Suprapubic skin (tissue), 4 donors: Measurements from ENCODE around the gene THSD7B. TPM values are rescaled to one million over a fixed set of nuclear protein-coding genes. Genes with fewer than 3 reads are reported as not detected.

Experiments
- DNase-seq, 2 donors: peaks; one replicate each; pipeline ENCODE4 v3.0.0-alpha.2; 2019; ENCODE audit warnings: low spot score in 2 of 2
- H3K27ac ChIP-seq: fragments of 200-600 bp; sonication (generic); one replicate; pipeline ENCODE4 v1.5.1; 2019
- H3K27me3 ChIP-seq: fragments of 200-600 bp; sonication (generic); one replicate; pipeline ENCODE4 v1.5.1; 2019
- H3K36me3 ChIP-seq: fragments of 200-600 bp; sonication (generic); one replicate; pipeline ENCODE4 v1.5.1; 2019
- H3K4me1 ChIP-seq: fragments of 200-600 bp; sonication (generic); one replicate; pipeline ENCODE4 v1.5.1; 2019
- H3K4me3 ChIP-seq: fragments of 200-600 bp; sonication (generic); one replicate; pipeline ENCODE4 v1.5.1; 2019; ENCODE audit warnings: mild to moderate bottlenecking
- H3K9me3 ChIP-seq: fragments of 200-600 bp; sonication (generic); one replicate; pipeline ENCODE4 v1.5.1; 2019
- EP300 ChIP-seq: sonication (generic); formaldehyde crosslinking; IDR thresholded peaks from one replicate; pipeline ENCODE4 v1.6.1; 2017; ENCODE audit warnings: antibody characterized with exemption
- POLR2A ChIP-seq, 2 donors: fragments of 450-650 bp; IDR thresholded peaks; one replicate each; pipeline ENCODE4 v1.6.1; 2017; ENCODE audit warnings: antibody characterized with exemption in 2 of 2, mild to moderate bottlenecking in 2 of 2, moderate library complexity in 2 of 2
- POLR2AphosphoS5 ChIP-seq, 3 donors: sonication (generic); formaldehyde crosslinking; IDR thresholded peaks; one replicate each; pipeline ENCODE4 v1.6.1; 2017; ENCODE audit warnings: antibody characterized with exemption in 3 of 3
- WGBS: methylation state at CpG from one replicate; pipeline ENCODE4 v1.1.5; 2018; 5-methylcytosine and 5-hydroxymethylcytosine counted together
- total RNA-seq, 4 donors: library from RNA; depleted of rRNA; stranded (reverse); fragments of >200 nt; gene quantifications; one replicate each; pipeline ENCODE4 v1.1.0, GENCODE V29; 2016
- TF ChIP-seq, protein P1 (sequence below), 2 donors: fragments of 200-600 bp in 1 of 2; fragments of 450-650 bp in 1 of 2; sonication (generic) in 1 of 2; IDR thresholded peaks; one replicate each; pipeline ENCODE4 v1.5.1; 2016 to 2019; ENCODE audit warnings: antibody characterized with exemption in 2 of 2, mild to moderate bottlenecking in 1 of 2, moderate library complexity in 1 of 2

Gene THSD7B
- total RNA-seq, 4 donors from 2014 or later = 0.18 to 1.1 (median 0.34) TPM; not detected in 1

DNA sequence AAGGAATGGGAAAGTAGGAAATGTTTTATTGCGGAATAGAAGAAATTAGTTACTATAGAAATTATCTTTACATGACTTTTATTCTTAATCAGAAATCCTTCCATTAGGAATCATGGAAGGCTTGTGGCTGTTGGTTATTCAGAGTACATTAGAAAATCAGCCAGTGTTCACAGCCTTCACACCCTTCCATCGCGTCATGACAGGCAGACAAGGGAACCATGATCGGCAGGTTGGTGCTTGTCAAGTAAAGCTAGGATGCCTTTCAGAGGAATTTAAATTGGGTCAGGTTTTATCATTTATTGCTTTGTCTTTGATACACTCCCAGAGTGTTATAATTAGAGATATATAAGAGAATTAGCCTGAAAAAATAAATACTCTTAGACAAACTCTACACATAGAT lies 400.6 kb downstream of the THSD7B start:
- H3K27me3 ChIP-seq = no peaks in the 10 kb centered on the region
- DNase-seq = no peak
- H3K4me3 ChIP-seq = no peak overlapping the region
- peaks cover 12% of the 10 kb centered on the region for H3K4me1 ChIP-seq
- H3K36me3 ChIP-seq = no peaks in the 10 kb centered on the region
- TF ChIP-seq POLR2AphosphoS5 (IDR thresholded peaks at IDR 0.05) (no peak), EP300 (no peak), POLR2A (IDR thresholded peaks at IDR 0.05) (no peak)
- TF ChIP-seq, protein P1, sequence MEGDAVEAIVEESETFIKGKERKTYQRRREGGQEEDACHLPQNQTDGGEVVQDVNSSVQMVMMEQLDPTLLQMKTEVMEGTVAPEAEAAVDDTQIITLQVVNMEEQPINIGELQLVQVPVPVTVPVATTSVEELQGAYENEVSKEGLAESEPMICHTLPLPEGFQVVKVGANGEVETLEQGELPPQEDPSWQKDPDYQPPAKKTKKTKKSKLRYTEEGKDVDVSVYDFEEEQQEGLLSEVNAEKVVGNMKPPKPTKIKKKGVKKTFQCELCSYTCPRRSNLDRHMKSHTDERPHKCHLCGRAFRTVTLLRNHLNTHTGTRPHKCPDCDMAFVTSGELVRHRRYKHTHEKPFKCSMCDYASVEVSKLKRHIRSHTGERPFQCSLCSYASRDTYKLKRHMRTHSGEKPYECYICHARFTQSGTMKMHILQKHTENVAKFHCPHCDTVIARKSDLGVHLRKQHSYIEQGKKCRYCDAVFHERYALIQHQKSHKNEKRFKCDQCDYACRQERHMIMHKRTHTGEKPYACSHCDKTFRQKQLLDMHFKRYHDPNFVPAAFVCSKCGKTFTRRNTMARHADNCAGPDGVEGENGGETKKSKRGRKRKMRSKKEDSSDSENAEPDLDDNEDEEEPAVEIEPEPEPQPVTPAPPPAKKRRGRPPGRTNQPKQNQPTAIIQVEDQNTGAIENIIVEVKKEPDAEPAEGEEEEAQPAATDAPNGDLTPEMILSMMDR (IDR thresholded peaks at IDR 0.05) = no peak
- H3K9me3 ChIP-seq = no peaks in the 10 kb centered on the region
- 57% methylated on average over 4 of the region's 4 CpGs for WGBS
- no peak overlapping the region for H3K27ac ChIP-seq

DNA sequence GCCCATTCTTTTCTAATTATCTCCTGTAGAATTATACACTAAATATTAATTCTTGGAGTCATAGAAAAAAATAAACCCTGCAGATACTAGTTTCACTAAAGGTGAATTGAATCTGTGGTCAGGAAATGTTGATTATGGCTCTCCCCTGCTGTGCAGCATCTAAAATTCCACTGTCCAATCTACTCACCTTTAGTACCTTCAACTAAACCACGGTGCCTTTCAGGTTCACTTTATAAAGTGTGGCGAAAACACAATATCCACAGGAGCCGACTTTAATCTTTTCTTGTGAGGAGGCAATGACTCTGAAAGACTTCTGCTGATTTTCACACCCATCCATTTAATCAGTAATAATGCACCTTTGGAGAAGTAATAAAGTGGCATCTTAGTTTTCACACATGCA lies 402.3 kb downstream of the THSD7B start:
- Histone ChIP-seq H3K27ac (no peak overlapping the region), H3K27me3 (no peaks in the 10 kb centered on the region), H3K36me3 (no peaks in the 10 kb centered on the region), H3K9me3 (no peaks in the 10 kb centered on the region), H3K4me3 (no peak overlapping the region), H3K4me1 (peaks cover 12% of the 10 kb centered on the region)
- DNase-seq = no peak
- TF ChIP-seq EP300 (no peak), POLR2A (IDR thresholded peaks at IDR 0.05) (no peak)
- 86% methylated on average over 3 of the region's 3 CpGs for WGBS

DNA sequence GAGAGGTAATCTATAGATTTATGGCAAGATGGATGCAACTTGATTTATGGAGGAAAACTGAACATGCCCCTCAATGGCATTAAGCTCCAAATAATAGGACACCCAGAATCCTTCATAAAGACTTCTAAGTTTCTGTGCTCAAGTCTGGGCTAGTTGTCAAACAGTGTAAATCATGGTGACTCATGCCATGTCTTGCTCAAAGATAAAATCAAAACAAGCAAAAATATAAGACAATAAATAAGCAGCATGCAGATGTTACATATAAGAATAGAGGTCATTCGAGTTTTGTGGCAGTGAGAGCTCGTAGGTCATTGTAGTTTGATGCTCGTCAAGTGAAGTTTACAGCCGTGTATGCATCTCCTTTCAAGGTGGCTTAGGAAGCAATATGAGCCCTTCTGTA lies 403.2 kb downstream of the THSD7B start:
- no peaks in the 10 kb centered on the region for H3K9me3 ChIP-seq
- H3K36me3 ChIP-seq = no peaks in the 10 kb centered on the region
- H3K27me3 ChIP-seq = no peaks in the 10 kb centered on the region
- TF ChIP-seq EP300 = no peak
- TF ChIP-seq, protein P1 (IDR thresholded peaks at IDR 0.05) = no peak
- TF ChIP-seq POLR2A (IDR thresholded peaks at IDR 0.05) = no peak
- no peak for TF ChIP-seq POLR2AphosphoS5 (IDR thresholded peaks at IDR 0.05)
- no peak overlapping the region for H3K27ac ChIP-seq
- peaks cover 12% of the 10 kb centered on the region for H3K4me1 ChIP-seq
- DNase-seq = no peak
- WGBS = 43% methylated on average over 4 of the region's 4 CpGs
- no peak overlapping the region for H3K4me3 ChIP-seq

DNA sequence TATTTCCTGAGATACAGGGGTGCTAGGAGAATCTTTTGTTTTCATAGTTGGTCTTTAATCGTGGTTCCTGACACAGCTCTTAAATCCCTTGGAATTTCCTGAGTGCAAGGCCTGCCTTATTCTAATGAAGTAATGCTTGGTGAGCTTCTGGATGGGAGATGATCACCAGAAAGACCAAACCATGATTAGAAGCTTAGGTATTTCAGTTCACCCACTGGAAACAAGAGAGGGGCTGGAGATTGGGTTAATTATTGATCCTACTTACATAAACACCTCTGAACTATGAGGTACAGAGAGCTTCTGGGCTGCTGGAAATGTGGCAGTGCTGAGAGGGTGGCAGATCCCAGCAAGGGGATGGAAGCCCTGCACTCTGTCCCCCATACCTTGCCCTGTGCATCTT lies 406.8 kb downstream of the THSD7B start:
- no peaks in the 10 kb centered on the region for H3K9me3 ChIP-seq
- H3K36me3 ChIP-seq = no peaks in the 10 kb centered on the region
- H3K27ac ChIP-seq = no peak overlapping the region
- no peak overlapping the region for H3K4me3 ChIP-seq
- no peak for DNase-seq
- no peaks in the 10 kb centered on the region for H3K27me3 ChIP-seq
- 38% methylated on average over 1 of the region's 1 CpG for WGBS
- H3K4me1 ChIP-seq = peaks cover 9% of the 10 kb centered on the region
- TF ChIP-seq, protein P1 (IDR thresholded peaks at IDR 0.05) = no peak
- TF ChIP-seq POLR2A (IDR thresholded peaks at IDR 0.05) (no peak), EP300 (no peak), POLR2AphosphoS5 (IDR thresholded peaks at IDR 0.05) (no peak)

DNA sequence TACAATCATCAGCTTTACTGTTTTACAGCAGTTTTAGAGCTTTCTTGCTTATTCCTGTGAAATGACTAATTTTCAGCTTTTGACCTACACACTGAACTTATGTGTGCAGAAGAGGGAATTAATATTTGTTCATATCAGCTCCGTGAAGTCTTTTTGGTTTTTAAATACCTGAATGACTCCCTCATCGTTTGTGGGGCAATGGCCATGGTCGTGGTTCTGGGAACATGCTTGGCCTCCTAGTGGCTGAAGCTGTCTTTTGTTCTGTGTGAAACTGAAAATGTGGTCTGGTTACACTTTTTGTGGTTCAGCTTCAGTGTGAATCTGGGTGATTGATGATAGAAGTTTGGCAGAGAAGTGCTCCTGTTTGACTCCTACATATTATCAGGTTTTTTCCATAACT lies 408.1 kb downstream of the THSD7B start:
- no peak for DNase-seq
- Histone ChIP-seq H3K27me3 (no peaks in the 10 kb centered on the region), H3K27ac (no peak overlapping the region), H3K9me3 (no peaks in the 10 kb centered on the region), H3K36me3 (no peaks in the 10 kb centered on the region), H3K4me3 (no peak overlapping the region), H3K4me1 (peaks cover 3% of the 10 kb centered on the region)
- TF ChIP-seq POLR2A (IDR thresholded peaks at IDR 0.05) (no peak), POLR2AphosphoS5 (IDR thresholded peaks at IDR 0.05) (no peak), EP300 (no peak)
- TF ChIP-seq, protein P1 (IDR thresholded peaks at IDR 0.05) = no peak
- WGBS = 54% methylated on average over 3 of the region's 3 CpGs

DNA sequence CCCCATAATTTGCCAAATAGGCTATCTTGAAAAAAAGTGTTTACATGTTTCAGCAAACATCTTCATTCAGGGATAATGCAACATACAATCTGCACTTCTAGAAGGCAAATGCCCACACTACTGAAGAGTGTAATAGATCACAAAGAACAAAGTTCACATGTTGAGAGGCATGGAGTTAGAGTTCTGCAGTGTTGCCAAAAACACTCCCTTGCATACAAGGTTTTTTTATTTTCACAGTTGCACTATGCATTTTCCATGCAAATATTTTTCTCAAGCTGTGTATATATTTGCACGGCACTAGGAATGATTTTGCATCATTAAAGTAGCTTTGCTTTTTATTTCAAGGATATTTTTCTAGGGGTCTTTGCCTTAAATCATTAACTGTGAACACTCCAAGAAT lies 409.9 kb downstream of the THSD7B start:
- no peak overlapping the region for H3K27ac ChIP-seq
- no peak for DNase-seq
- H3K27me3 ChIP-seq = no peaks in the 10 kb centered on the region
- 76% methylated on average over 1 of the region's 1 CpG for WGBS
- TF ChIP-seq EP300 (no peak), POLR2AphosphoS5 (IDR thresholded peaks at IDR 0.05) (no peak)
- TF ChIP-seq, protein P1 (IDR thresholded peaks at IDR 0.05) = no peak
- H3K9me3 ChIP-seq = no peaks in the 10 kb centered on the region
- no peak overlapping the region for H3K4me3 ChIP-seq
- no peaks in the 10 kb centered on the region for H3K4me1 ChIP-seq
- H3K36me3 ChIP-seq = no peaks in the 10 kb centered on the region
